ENCODE results near the gene AHNAK. TPM values are rescaled to one million over a fixed set of nuclear protein-coding genes. Genes with fewer than 3 reads are reported as not detected.
"Not testable (repeated sequence)": the region's sequence is repeated elsewhere in the genome, so short reads cannot be mapped to it uniquely, and the experiment has no call there.

Gene AHNAK
- total RNA-seq, 3 donors from 2014 or later: 473 to 1,283 (median 535) TPM

DNA sequence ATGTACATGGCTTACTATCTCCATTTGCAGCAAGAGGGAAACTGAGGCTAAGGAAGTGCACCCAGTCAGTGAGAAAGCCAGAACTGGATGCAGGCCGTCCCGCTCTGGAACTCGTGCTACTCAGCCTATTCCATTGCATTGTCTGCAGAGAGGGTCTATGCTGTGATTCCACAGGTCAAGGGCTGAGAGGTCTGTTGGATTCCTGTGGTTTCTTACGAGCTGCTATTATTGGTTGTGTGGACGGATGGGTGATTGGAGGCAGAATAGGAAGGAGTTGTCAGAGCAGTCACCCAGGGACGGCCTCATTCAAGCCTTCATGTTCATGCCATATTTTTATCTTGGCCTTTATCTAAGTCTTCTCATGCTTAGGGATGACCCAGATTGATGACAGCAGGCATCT is 94.3 kb downstream of the AHNAK start:
- TF ChIP-seq, protein P1, sequence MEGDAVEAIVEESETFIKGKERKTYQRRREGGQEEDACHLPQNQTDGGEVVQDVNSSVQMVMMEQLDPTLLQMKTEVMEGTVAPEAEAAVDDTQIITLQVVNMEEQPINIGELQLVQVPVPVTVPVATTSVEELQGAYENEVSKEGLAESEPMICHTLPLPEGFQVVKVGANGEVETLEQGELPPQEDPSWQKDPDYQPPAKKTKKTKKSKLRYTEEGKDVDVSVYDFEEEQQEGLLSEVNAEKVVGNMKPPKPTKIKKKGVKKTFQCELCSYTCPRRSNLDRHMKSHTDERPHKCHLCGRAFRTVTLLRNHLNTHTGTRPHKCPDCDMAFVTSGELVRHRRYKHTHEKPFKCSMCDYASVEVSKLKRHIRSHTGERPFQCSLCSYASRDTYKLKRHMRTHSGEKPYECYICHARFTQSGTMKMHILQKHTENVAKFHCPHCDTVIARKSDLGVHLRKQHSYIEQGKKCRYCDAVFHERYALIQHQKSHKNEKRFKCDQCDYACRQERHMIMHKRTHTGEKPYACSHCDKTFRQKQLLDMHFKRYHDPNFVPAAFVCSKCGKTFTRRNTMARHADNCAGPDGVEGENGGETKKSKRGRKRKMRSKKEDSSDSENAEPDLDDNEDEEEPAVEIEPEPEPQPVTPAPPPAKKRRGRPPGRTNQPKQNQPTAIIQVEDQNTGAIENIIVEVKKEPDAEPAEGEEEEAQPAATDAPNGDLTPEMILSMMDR (IDR thresholded peaks at IDR 0.05): no peak
- Histone ChIP-seq H3K4me1 (ENCODE audit: low read depth) (no peaks in the 10 kb centered on the region), H3K4me3 (no peak overlapping the region), H3K36me3 (ENCODE audit: low read depth) (no peaks in the 10 kb centered on the region), H3K9me3 (no peaks in the 10 kb centered on the region)
- DNase-seq (no peak), ATAC-seq (no peak)
- intact Hi-C loops (cut with DNase I, micrococcal nuclease): no loop called here

DNA sequence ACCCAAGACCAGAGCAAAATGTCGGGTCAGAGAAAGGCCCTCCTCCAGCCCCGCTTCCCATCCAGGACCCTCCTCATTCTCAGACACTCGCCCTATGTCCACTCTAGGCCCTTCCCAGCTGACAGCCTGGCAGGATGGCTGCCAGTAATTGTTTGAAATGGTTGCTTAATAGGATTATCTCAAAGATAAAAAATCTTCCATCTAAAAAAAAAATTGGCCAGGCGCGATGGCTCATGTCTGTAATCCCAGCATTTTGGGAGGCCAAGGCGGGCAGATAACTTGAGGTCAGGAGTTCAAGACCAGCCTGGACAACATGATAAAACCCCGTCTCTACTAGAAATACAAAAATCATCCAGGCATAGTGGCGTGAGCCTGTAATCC is 95.4 kb downstream of the AHNAK start:
- intact Hi-C loops (cut with DNase I, micrococcal nuclease): no loop called here
- ATAC-seq: no peak

GRCh38 chr11:62450543-62451240 is 95.9 kb downstream of the AHNAK start:
- no peak for DNase-seq
- intact Hi-C loops (cut with DNase I, micrococcal nuclease): no loop called here
- Histone ChIP-seq H3K4me1 (ENCODE audit: low read depth) (peaks cover 5% of the 10 kb centered on the region), H3K9me3 (no peaks in the 10 kb centered on the region), H3K4me3 (no peak overlapping the region), H3K36me3 (ENCODE audit: low read depth) (no peaks in the 10 kb centered on the region)
- TF ChIP-seq, protein P1 (IDR thresholded peaks at IDR 0.05): no peak
- no peak for ATAC-seq

More for the DNA sequence above, 95.4 kb downstream of the AHNAK start:
- TF ChIP-seq, protein P1 (IDR thresholded peaks at IDR 0.05): no peak
- no peaks in the 10 kb centered on the region for H3K4me1 ChIP-seq (ENCODE audit: low read depth)
- no peak overlapping the region for H3K4me3 ChIP-seq
- DNase-seq: no peak
- no peaks in the 10 kb centered on the region for H3K9me3 ChIP-seq
- no peaks in the 10 kb centered on the region for H3K36me3 ChIP-seq (ENCODE audit: low read depth)

GRCh38 chr11:62449912-62450311 is 96.7 kb downstream of the AHNAK start:
- H3K4me3 ChIP-seq; intact Hi-C loops (cut with DNase I, micrococcal nuclease); H3K36me3 ChIP-seq (ENCODE audit: low read depth); ATAC-seq; DNase-seq; H3K9me3 ChIP-seq: not testable (repeated sequence)
- peaks cover 11% of the 10 kb centered on the region for H3K4me1 ChIP-seq (ENCODE audit: low read depth)

DNA sequence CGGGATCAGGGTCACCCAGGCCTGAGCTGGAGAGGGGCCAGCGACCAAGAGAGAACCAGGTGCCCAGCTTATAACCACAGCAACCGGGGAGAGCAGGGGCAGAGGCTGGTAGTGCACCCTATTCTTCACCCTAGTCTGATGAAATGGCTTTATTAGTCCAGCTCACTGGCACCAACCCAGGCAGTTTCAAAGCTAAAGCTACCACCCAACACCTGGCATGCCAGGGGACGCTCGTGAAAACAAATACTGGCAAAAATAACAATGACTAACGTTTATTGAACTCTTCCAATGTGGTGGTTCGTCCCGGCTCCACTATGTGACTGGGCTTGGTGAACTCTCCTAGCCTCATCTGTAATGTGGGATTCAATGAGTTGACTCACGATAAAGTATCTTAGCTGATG is 97.2 kb downstream of the AHNAK start:
- Histone ChIP-seq H3K9me3 (no peaks in the 10 kb centered on the region), H3K36me3 (ENCODE audit: low read depth) (no peaks in the 10 kb centered on the region), H3K4me3 (no peak overlapping the region), H3K4me1 (ENCODE audit: low read depth) (peaks cover 16% of the 10 kb centered on the region)
- intact Hi-C loops (cut with DNase I, micrococcal nuclease): no loop called here
- TF ChIP-seq, protein P1 (IDR thresholded peaks at IDR 0.05): no peak
- peak; percentile 73 for ATAC-seq
- peak in 2 of 3 donors; percentile 41 to 64 for DNase-seq

DNA sequence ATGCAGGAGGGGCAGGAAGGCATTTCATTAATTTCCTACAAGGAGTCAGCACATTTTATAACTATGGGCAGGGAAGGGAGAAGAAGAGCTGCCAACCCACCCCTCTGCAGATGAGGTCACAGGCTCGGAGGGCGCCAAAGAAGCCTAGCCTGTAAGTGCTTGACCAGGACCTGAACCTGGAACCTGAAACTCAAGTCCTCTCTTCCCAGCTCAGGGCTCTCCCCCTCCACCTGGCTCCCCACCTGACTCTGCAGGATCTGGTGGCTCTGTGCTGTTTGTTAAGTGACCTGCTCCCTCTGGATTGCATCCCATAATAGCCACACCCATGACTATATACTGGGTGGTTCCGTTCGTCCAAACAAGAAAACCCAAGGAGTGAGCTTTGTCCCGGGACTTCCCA is 100.5 kb downstream of the AHNAK start:
- Histone ChIP-seq H3K4me3 (no peak overlapping the region), H3K36me3 (ENCODE audit: low read depth) (no peaks in the 10 kb centered on the region), H3K4me1 (ENCODE audit: low read depth) (peaks cover 17% of the 10 kb centered on the region), H3K9me3 (no peaks in the 10 kb centered on the region)
- ATAC-seq (peak; percentile 77), DNase-seq (peak in 2 of 3 donors; percentile 61 to 62)
- intact Hi-C loops (cut with DNase I, micrococcal nuclease): no loop called here
- TF ChIP-seq, protein P1 (IDR thresholded peaks at IDR 0.05): no peak

Data from mucosa of descending colon (tissue), 3 donors.